Skeletal muscle tissue (tissue), 4 donors: Measurements from ENCODE around the gene SEC14L2. TPM values are rescaled to one million over a fixed set of nuclear protein-coding genes. Genes with fewer than 3 reads are reported as not detected.
"Not testable (repeated sequence)": the region's sequence is repeated elsewhere in the genome, so short reads cannot be mapped to it uniquely, and the experiment has no call there.

Experiments
- H3K27ac ChIP-seq: one replicate; pipeline ENCODE4 v1.7.0; 2013; ENCODE audit warnings: mild to moderate bottlenecking, low read depth, low read length, inconsistent platforms
- H3K27me3 ChIP-seq, 3 donors: one replicate each; pipeline ENCODE4 v1.7.0; 2013; ENCODE audit warnings: low read length in 3 of 3; ENCODE audit not compliant: control insufficient read depth in 3 of 3, insufficient read depth in 3 of 3
- H3K36me3 ChIP-seq, 3 donors: one replicate each; pipeline ENCODE4 v1.7.0; 2013; ENCODE audit warnings: low read length in 3 of 3; ENCODE audit not compliant: control insufficient read depth in 3 of 3, insufficient read depth in 3 of 3
- H3K4me1 ChIP-seq, 3 donors: one replicate each; pipeline ENCODE4 v1.7.0; 2013; ENCODE audit warnings: low read length in 3 of 3, mild to moderate bottlenecking in 3 of 3; ENCODE audit not compliant: control insufficient read depth in 3 of 3, insufficient read depth in 3 of 3
- H3K4me3 ChIP-seq, 3 donors: one replicate each; pipeline ENCODE4 v1.7.0; 2013; ENCODE audit warnings: low read length in 3 of 3
- H3K9ac ChIP-seq, 3 donors: one replicate each; pipeline ENCODE4 v1.7.0; 2013; ENCODE audit warnings: low read length in 3 of 3, mild to moderate bottlenecking in 3 of 3, moderate library complexity in 2 of 3, low read depth in 1 of 3
- H3K9me3 ChIP-seq, 3 donors: one replicate each; pipeline ENCODE4 v1.7.0; 2013; ENCODE audit warnings: low read length in 3 of 3; ENCODE audit not compliant: control insufficient read depth in 3 of 3
- total RNA-seq: library from RNA; depleted of rRNA; stranded (reverse); fragments of >200 nt; gene quantifications from one replicate; pipeline ENCODE4 v1.2.3, GENCODE V29; 2014
- donor health status: Osteomylitis.

SEC14L2 gene
- total RNA-seq, 1 donor from 2014 or later: 2.1 TPM

- H3K27me3 ChIP-seq: peaks cover 17 to 33% (median 25%) of the 10 kb centered on the region in 3 donors
These were observed 5.7 kb upstream of the SEC14L2 start for GRCh38 chr22:30390974-30391691.

GRCh38 chr22:30392661-30393321 lies 4.0 kb upstream of the SEC14L2 start:
- Histone ChIP-seq H3K27ac (no peak overlapping the region), H3K4me1 (peaks cover 9 to 14% (median 10%) of the 10 kb centered on the region in 3 donors), H3K27me3 (peaks cover 23 to 49% (median 41%) of the 10 kb centered on the region in 3 donors), H3K4me3 (no peak overlapping the region), H3K36me3 (no peaks in the 10 kb centered on the region), H3K9ac (no peak overlapping the region), H3K9me3 (no peaks in the 10 kb centered on the region)

More at GRCh38 chr22:30390974-30391691, 5.7 kb upstream of the SEC14L2 start:
- Histone ChIP-seq H3K36me3 (no peaks in the 10 kb centered on the region), H3K4me3 (no peak overlapping the region), H3K9me3 (no peaks in the 10 kb centered on the region), H3K9ac (no peak overlapping the region), H3K27ac (no peak overlapping the region), H3K4me1 (peaks cover 8 to 9% (median 9%) of the 10 kb centered on the region in 3 donors)

DNA sequence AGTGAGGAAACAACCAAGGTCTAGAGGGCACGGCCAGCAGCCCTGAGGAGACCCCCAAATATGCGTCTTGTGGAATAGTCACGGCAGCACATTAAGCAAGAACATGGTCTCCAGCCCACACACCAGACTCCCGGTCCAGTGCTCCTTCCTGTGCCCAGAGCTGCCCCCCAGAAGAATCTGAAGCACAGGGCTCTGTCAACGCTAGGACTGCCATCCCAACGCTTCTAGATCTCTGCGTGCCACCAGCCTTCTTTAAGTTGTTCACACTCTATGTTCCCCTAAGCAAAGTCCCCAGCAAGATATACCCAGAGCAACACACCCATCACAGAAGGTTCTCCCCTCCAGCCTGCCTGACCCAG lies 3.5 kb upstream of the SEC14L2 start:
- peaks cover 29 to 54% (median 46%) of the 10 kb centered on the region in 3 donors for H3K27me3 ChIP-seq
- no peaks in the 10 kb centered on the region for H3K9me3 ChIP-seq
- no peak overlapping the region for H3K9ac ChIP-seq
- H3K4me3 ChIP-seq: no peak overlapping the region
- peaks cover 10 to 19% (median 10%) of the 10 kb centered on the region in 3 donors for H3K4me1 ChIP-seq
- no peaks in the 10 kb centered on the region for H3K36me3 ChIP-seq
- no peak overlapping the region for H3K27ac ChIP-seq

DNA sequence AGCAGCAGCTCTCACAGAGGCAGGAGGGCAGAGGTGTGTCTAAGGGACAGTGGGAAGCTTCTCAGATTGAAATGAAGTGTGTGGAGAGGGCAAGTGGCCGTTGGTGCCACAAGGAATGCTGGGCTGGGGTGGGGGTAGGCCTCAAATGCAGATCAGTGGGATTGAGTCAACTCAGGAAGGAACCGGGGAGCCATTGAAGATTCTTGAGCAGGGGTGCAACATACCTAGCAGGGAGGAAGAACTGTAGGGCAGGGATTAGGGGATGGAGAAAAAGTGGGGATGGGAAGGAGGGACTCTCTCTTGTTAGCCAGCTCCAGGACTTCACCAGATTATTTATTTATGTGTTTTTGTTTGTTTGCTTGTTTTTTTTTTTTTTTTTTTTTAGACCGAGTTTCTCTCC lies 2.9 kb upstream of the SEC14L2 start:
- H3K36me3 ChIP-seq: no peaks in the 10 kb centered on the region
- H3K27me3 ChIP-seq: peaks cover 34 to 60% (median 52%) of the 10 kb centered on the region in 3 donors
- no peak overlapping the region for H3K4me3 ChIP-seq
- no peaks in the 10 kb centered on the region for H3K9me3 ChIP-seq
- peaks cover 10 to 21% (median 11%) of the 10 kb centered on the region in 3 donors for H3K4me1 ChIP-seq
- H3K9ac ChIP-seq: no peak overlapping the region
- H3K27ac ChIP-seq: no peak overlapping the region

DNA sequence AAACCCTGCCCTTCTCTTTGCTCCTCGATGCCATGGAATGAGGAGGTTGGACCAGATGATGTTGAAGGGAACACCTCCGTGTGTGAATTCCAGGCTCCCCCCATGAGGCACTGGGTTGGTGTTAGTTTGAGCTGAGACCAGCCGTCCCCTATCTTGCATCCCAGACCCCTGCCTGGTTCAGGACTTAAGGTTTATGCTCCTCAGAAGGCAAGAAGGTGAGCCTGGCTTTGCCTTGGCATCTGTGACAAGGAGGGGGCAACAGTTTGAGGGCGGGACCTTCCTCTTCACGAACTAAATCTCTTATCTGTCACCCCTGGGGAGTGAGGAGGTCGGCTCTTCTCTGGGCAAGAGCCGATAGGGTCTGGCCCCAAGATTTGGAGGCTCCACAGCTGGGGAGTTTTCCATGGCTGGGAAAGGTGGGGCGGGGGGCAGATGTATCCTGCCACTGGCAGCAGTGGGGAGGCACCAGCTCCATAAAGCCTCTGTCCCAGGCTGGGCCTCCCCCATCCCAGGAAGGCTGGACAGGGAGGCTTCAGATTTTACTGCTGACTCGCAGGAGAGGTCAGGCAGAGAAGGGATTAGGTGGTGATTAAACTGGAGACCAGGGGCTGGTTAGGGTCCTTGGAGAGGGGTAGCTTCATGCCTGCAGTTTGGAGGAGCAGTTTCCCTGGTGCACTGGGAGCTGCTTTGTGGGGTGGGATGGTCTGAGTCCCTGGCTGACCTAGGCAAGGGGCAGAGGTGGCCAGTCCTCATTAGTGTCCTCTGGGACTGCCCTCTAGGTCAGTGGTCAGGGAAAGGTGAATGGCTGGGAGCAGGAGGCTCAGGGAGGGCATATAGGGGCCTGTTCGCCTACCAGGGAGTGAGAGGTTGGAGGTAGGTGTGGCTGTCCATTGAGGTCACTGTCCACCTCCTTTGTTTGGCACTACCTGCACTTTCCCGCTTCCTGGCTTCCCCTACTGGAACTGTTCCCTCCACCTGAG lies 1.1 kb downstream of the SEC14L2 start:
- H3K4me3 ChIP-seq: peak overlapping the region; percentile 48 to 73 (median 61)
- no peak overlapping the region for H3K27ac ChIP-seq
- no peaks in the 10 kb centered on the region for H3K9me3 ChIP-seq
- peak overlapping the region; percentile 11 to 57 (median 23) for H3K9ac ChIP-seq
- no peaks in the 10 kb centered on the region for H3K36me3 ChIP-seq
- peaks cover 36 to 55% (median 54%) of the 10 kb centered on the region in 3 donors for H3K27me3 ChIP-seq
- peaks cover 12 to 22% (median 12%) of the 10 kb centered on the region in 3 donors for H3K4me1 ChIP-seq

GRCh38 chr22:30398685-30399680 lies 2.2 kb downstream of the SEC14L2 start:
- Histone ChIP-seq H3K36me3 (no peaks in the 10 kb centered on the region), H3K27me3 (peaks cover 28 to 46% (median 43%) of the 10 kb centered on the region in 3 donors), H3K27ac (no peak overlapping the region), H3K9me3 (no peaks in the 10 kb centered on the region), H3K4me3 (no peak overlapping the region), H3K9ac (no peak overlapping the region), H3K4me1 (peaks cover 12 to 22% (median 12%) of the 10 kb centered on the region in 3 donors)

- Histone ChIP-seq H3K27ac (no peak overlapping the region), H3K9ac (no peak overlapping the region), H3K9me3 (no peaks in the 10 kb centered on the region), H3K4me3 (no peak overlapping the region), H3K4me1 (peaks cover 12 to 22% (median 12%) of the 10 kb centered on the region in 3 donors), H3K27me3 (peaks cover 26 to 46% (median 43%) of the 10 kb centered on the region in 3 donors), H3K36me3 (no peaks in the 10 kb centered on the region)
These were observed 2.9 kb downstream of the SEC14L2 start for GRCh38 chr22:30399718-30400117.

- H3K27me3 ChIP-seq: peaks cover 23 to 42% (median 39%) of the 10 kb centered on the region in 3 donors
- no peaks in the 10 kb centered on the region for H3K9me3 ChIP-seq
- no peak overlapping the region for H3K9ac ChIP-seq
- no peaks in the 10 kb centered on the region for H3K36me3 ChIP-seq
- no peak overlapping the region for H3K4me3 ChIP-seq
- no peak overlapping the region for H3K27ac ChIP-seq
- peaks cover 12 to 22% (median 12%) of the 10 kb centered on the region in 3 donors for H3K4me1 ChIP-seq
These were observed 3.3 kb downstream of the SEC14L2 start for GRCh38 chr22:30400159-30400558.

DNA sequence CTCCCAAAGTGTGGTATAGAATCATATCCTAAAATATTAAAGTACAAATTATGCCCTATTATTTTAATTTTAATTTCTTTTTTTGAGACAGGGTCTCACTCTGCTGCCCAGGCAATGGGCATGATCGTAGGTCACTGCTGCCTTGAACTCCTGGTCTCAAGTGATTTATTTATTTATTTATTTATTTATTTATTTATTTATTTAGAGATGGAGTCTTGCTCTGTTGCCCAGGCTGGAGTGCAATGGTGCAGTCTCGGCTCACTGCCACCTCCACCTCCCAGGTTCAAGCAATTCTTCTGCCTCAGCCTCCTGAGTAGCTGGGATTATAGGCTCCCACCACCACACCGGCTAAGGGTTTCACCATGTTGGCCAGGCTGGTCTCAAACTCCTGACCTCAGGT lies 4.2 kb downstream of the SEC14L2 start:
- not testable (repeated sequence) for H3K27ac ChIP-seq, H3K9ac ChIP-seq, H3K36me3 ChIP-seq, H3K9me3 ChIP-seq, H3K4me3 ChIP-seq
- Histone ChIP-seq H3K4me1 (peaks cover 12 to 22% (median 12%) of the 10 kb centered on the region in 3 donors), H3K27me3 (peaks cover 20 to 36% (median 32%) of the 10 kb centered on the region in 3 donors)
